Activated T-helper 1 cell treated with anti-CD3 and anti-CD28 coated beads, Interleukin-12 subunit alpha, Interleukin-12 subunit beta, Interleukin-2, Interleukin-4 antibody, amounts not matched to agents 30 ng/mL and 10 ng/mL and 1 ng/mL, durations not matched to agents 14 hours and 24 hours and 36 hours (primary cell): ENCODE results near the gene MAPK8IP1. TPM values are rescaled to one million over a fixed set of nuclear protein-coding genes. Genes with fewer than 3 reads are reported as not detected.
A peak's percentile ranks its signal among the peaks of the same experiment; 100 is the strongest.

Experiments used
- DNase-seq: peaks from one replicate; pipeline ENCODE4 v3.0.0; 2021; ENCODE audit warnings: low spot score
- H3K27ac Mint-ChIP-seq: one replicate; pipeline ENCODE4 v1.8.0; 2021; ENCODE audit warnings: mild to moderate bottlenecking, mixed read lengths
- H3K27me3 Mint-ChIP-seq: one replicate; pipeline ENCODE4 v1.8.0; 2022; ENCODE audit warnings: mild to moderate bottlenecking, moderate library complexity, mixed read lengths; ENCODE audit not compliant: insufficient read depth
- H3K36me3 Mint-ChIP-seq: one replicate; pipeline ENCODE4 v1.8.0; 2021; ENCODE audit warnings: low read depth, mixed read lengths
- H3K4me1 Mint-ChIP-seq: one replicate; pipeline ENCODE4 v1.8.0; 2021; ENCODE audit warnings: low read depth, mixed read lengths
- H3K4me3 Mint-ChIP-seq: one replicate; pipeline ENCODE4 v1.8.0; 2021; ENCODE audit warnings: mild to moderate bottlenecking, moderate library complexity, mixed read lengths
- H3K9me3 Mint-ChIP-seq: one replicate; pipeline ENCODE4 v1.8.0; 2021; ENCODE audit warnings: mixed read lengths
- intact Hi-C: fragments of 100-400 bp; cut with micrococcal nuclease; formaldehyde crosslinking; loops from one replicate; pipeline ENCODE4 v1.15.1; 2024
- total RNA-seq: library from RNA; stranded (reverse); gene quantifications from 2 replicates; pipeline ENCODE4 v1.2.3, GENCODE V29; 2022

Gene MAPK8IP1
- total RNA-seq, 1 donor from 2014 or later, result 0.91 TPM

GRCh38 chr11:45870706-45871105 is 14.7 kb upstream of the MAPK8IP1 start:
- H3K4me1 Mint-ChIP-seq, result no peaks in the 10 kb centered on the region
- intact Hi-C loops, result no loop called here
- peaks cover 39% of the 10 kb centered on the region for H3K36me3 Mint-ChIP-seq
- DNase-seq, result no peak
- no peaks in the 10 kb centered on the region for H3K9me3 Mint-ChIP-seq
- H3K27ac Mint-ChIP-seq, result no peak overlapping the region
- no peak overlapping the region for H3K4me3 Mint-ChIP-seq
- H3K27me3 Mint-ChIP-seq, result no peaks in the 10 kb centered on the region

- Mint-ChIP-seq H3K27me3 (no peaks in the 10 kb centered on the region), H3K4me1 (no peaks in the 10 kb centered on the region), H3K27ac (no peak overlapping the region), H3K36me3 (peaks cover 38% of the 10 kb centered on the region), H3K9me3 (no peaks in the 10 kb centered on the region), H3K4me3 (no peak overlapping the region)
- intact Hi-C loops, result loop anchor here (2.0 kb wide), 1 partner anchor 135 kb away; no protein-coding TSS in a partner anchor
- DNase-seq, result no peak
Observed at GRCh38 chr11:45871638-45872037, 13.8 kb upstream of the MAPK8IP1 start.

- Mint-ChIP-seq H3K4me3 (no peak overlapping the region), H3K27ac (no peak overlapping the region), H3K36me3 (peaks cover 37% of the 10 kb centered on the region), H3K4me1 (no peaks in the 10 kb centered on the region), H3K9me3 (no peaks in the 10 kb centered on the region), H3K27me3 (no peaks in the 10 kb centered on the region)
- DNase-seq, result no peak
- intact Hi-C loops, result loop anchor here (2.0 kb wide), 1 partner anchor 134 kb away; no protein-coding TSS in a partner anchor
Observed at GRCh38 chr11:45872651-45873356, 12.6 kb upstream of the MAPK8IP1 start.

GRCh38 chr11:45876401-45876800 is 9.1 kb upstream of the MAPK8IP1 start:
- Mint-ChIP-seq H3K36me3 (peaks cover 25% of the 10 kb centered on the region), H3K4me3 (no peak overlapping the region)

GRCh38 chr11:45877221-45877620 is 8.2 kb upstream of the MAPK8IP1 start:
- peaks cover 24% of the 10 kb centered on the region for H3K36me3 Mint-ChIP-seq
- H3K4me3 Mint-ChIP-seq, result no peak overlapping the region
- no peak overlapping the region for H3K27ac Mint-ChIP-seq
- DNase-seq, result no peak
- H3K27me3 Mint-ChIP-seq, result no peaks in the 10 kb centered on the region
- H3K9me3 Mint-ChIP-seq, result no peaks in the 10 kb centered on the region
- intact Hi-C loops, result no loop called here
- no peaks in the 10 kb centered on the region for H3K4me1 Mint-ChIP-seq

More at GRCh38 chr11:45876401-45876800, 9.1 kb upstream of the MAPK8IP1 start:
- no peaks in the 10 kb centered on the region for H3K4me1 Mint-ChIP-seq
- no peaks in the 10 kb centered on the region for H3K27me3 Mint-ChIP-seq
- no peak for DNase-seq
- H3K9me3 Mint-ChIP-seq, result no peaks in the 10 kb centered on the region
- H3K27ac Mint-ChIP-seq, result no peak overlapping the region
- intact Hi-C loops, result no loop called here

- intact Hi-C loops, result no loop called here
- Mint-ChIP-seq H3K4me1 (no peaks in the 10 kb centered on the region), H3K27ac (no peak overlapping the region), H3K4me3 (no peak overlapping the region), H3K27me3 (no peaks in the 10 kb centered on the region), H3K36me3 (peaks cover 27% of the 10 kb centered on the region), H3K9me3 (no peaks in the 10 kb centered on the region)
- no peak for DNase-seq
Observed at GRCh38 chr11:45877845-45878244, 7.6 kb upstream of the MAPK8IP1 start.

GRCh38 chr11:45879803-45880686 is 5.4 kb upstream of the MAPK8IP1 start:
- Mint-ChIP-seq H3K9me3 (no peaks in the 10 kb centered on the region), H3K27me3 (no peaks in the 10 kb centered on the region), H3K4me3 (no peak overlapping the region), H3K27ac (no peak overlapping the region), H3K4me1 (peaks cover 2% of the 10 kb centered on the region), H3K36me3 (peaks cover 26% of the 10 kb centered on the region)
- intact Hi-C loops, result no loop called here
- no peak for DNase-seq

- H3K27me3 Mint-ChIP-seq, result no peaks in the 10 kb centered on the region
- no peaks in the 10 kb centered on the region for H3K9me3 Mint-ChIP-seq
- intact Hi-C loops, result no loop called here
- H3K4me1 Mint-ChIP-seq, result peaks cover 6% of the 10 kb centered on the region
- H3K27ac Mint-ChIP-seq, result no peak overlapping the region
- no peak overlapping the region for H3K4me3 Mint-ChIP-seq
- no peak for DNase-seq
- peaks cover 20% of the 10 kb centered on the region for H3K36me3 Mint-ChIP-seq
Observed at GRCh38 chr11:45880772-45881570, 4.5 kb upstream of the MAPK8IP1 start.

- no peak for DNase-seq
- Mint-ChIP-seq H3K9me3 (no peaks in the 10 kb centered on the region), H3K27ac (no peak overlapping the region), H3K4me3 (no peak overlapping the region), H3K4me1 (peaks cover 6% of the 10 kb centered on the region), H3K27me3 (no peaks in the 10 kb centered on the region), H3K36me3 (peaks cover 18% of the 10 kb centered on the region)
- intact Hi-C loops, result no loop called here
Observed at GRCh38 chr11:45881708-45882368, 3.6 kb upstream of the MAPK8IP1 start.

GRCh38 chr11:45884596-45885185 is 760 bp upstream of the MAPK8IP1 start:
- Mint-ChIP-seq H3K27ac (no peak overlapping the region), H3K36me3 (peaks cover 13% of the 10 kb centered on the region), H3K4me1 (peaks cover 6% of the 10 kb centered on the region), H3K9me3 (no peaks in the 10 kb centered on the region), H3K27me3 (peaks cover 4% of the 10 kb centered on the region), H3K4me3 (peak overlapping the region; percentile 71)
- intact Hi-C loops, result loop anchor here (1.0 kb wide), 4 partner anchors 15 to 79 kb away; partner anchors contain the start of gene SLC35C1
- DNase-seq, result no peak

- Mint-ChIP-seq H3K4me1 (peaks cover 6% of the 10 kb centered on the region), H3K4me3 (no peak overlapping the region), H3K27me3 (peaks cover 9% of the 10 kb centered on the region), H3K36me3 (peaks cover 6% of the 10 kb centered on the region), H3K9me3 (no peaks in the 10 kb centered on the region), H3K27ac (no peak overlapping the region)
- no peak for DNase-seq
- intact Hi-C loops, result loop anchor here (1.0 kb wide), 4 partner anchors 13 to 81 kb away; partner anchors contain the start of gene SLC35C1
Observed at GRCh38 chr11:45885921-45886721, 670 bp downstream of the MAPK8IP1 start.
